ENCODE data around the gene SYVN1. TPM values are rescaled to one million over a fixed set of nuclear protein-coding genes. Genes with fewer than 3 reads are reported as not detected.

Gene SYVN1
- polyA plus RNA-seq, 3 donors, result 3.5 to 81.6 (median 6.4) TPM

DNA sequence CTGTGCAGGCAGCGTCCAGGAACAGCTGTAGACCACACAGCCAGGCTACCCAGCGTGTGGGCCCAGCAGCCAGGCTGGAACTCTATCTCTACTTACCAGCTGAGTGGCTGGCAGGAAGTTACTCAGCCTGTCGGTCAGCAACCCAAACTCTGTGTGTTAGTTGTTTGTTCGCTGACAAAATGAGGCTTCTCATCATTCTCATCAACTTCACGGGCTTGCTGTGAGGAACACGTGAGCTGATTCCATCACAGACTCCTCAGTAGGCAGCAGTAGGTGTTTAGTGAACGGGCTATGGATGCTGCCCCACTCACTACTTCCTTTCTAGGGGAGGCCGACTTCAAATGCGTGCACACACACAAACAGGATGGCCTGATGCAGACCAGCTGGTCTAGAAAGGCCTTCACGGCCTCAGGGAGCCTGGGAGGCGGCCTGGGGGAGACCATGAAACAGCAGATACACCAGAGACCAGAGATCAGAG, 34.9 kb upstream of the SYVN1 start:
- Mint-ChIP-seq H3K36me3 (no peaks in the 10 kb centered on the region), H3K27ac (peak overlapping the region; percentile 0 to 89 (median 66)), H3K27me3 (ENCODE audit: low read depth in 3 of 3) (peaks cover 1 to 8% (median 2%) of the 10 kb centered on the region in 3 donors), H3K4me1 (peaks cover 11% of the 10 kb centered on the region), H3K9me3 (no peaks in the 10 kb centered on the region), H3K4me3 (no peak overlapping the region)
- no peak for TF ChIP-seq CTCF (IDR thresholded peaks at IDR 0.05)
- intact Hi-C loops (cut with micrococcal nuclease), result no loop called here
- Histone ChIP-seq H3K9ac (ENCODE audit: insufficient read depth, low read length, poor library complexity, severe bottlenecking) (peak overlapping the region; percentile 13), H3K4me3 (replicated peaks in 1 of 3; ENCODE audit: low read depth in 2 of 3, low read length in 3 of 3) (no peak overlapping the region), H3K79me2 (ENCODE audit: insufficient read depth, low read length) (no peaks in the 10 kb centered on the region), H4K20me1 (ENCODE audit: insufficient read depth, low read length) (no peaks in the 10 kb centered on the region), H3K27ac (ENCODE audit: low read depth in 1 of 2, low read length in 2 of 2) (no peak overlapping the region), H3K36me3 (replicated peaks in 1 of 2; ENCODE audit: control insufficient read depth in 1 of 2, insufficient read depth in 2 of 2, low read length in 2 of 2) (no peaks in the 10 kb centered on the region), H3K9me3 (replicated peaks in 1 of 2; ENCODE audit: control insufficient read depth in 1 of 2, insufficient read depth in 1 of 2, low read length in 2 of 2) (no peaks in the 10 kb centered on the region), H3K27me3 (ENCODE audit: control insufficient read depth in 2 of 2, insufficient read depth in 2 of 2, low read length in 2 of 2) (no peaks in the 10 kb centered on the region), H3K4me2 (replicated peaks; ENCODE audit: extremely low read depth, low read length, poor library complexity, severe bottlenecking) (no peak overlapping the region), H2AFZ (ENCODE audit: insufficient read depth, low read depth, low read length, poor library complexity, severe bottlenecking) (peak overlapping the region; percentile 93), H3K4me1 (ENCODE audit: control insufficient read depth in 1 of 2, insufficient read depth in 2 of 2, low read length in 2 of 2) (peaks cover 5 to 6% of the 10 kb centered on the region in 2 donors)
- no peak for DNase-seq
- 13% methylated on average over 3 of the region's 11 CpGs for whole genome bisulfite sequencing (ENCODE audit: insufficient coverage)

DNA sequence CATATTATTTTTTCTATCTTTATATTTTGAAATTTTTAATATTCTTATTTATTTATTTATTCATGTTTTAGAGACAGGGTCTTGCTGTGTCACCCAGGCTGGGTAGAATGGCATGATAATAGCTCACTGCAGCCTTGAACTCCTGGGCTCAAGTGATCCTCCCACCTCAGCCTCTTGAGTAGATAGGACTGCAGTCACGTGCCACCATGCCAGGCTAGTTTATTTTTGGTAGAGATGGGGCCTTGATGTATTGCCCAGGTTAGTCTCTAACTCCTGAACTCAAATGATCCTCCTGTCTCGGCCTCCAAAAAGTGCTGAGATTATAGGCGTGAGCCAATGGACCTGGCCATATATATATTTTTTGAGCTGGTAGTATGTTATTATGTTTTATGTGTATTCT, 33.3 kb upstream of the SYVN1 start:
- no peak overlapping the region for H3K4me2 ChIP-seq (replicated peaks; ENCODE audit: extremely low read depth, low read length, poor library complexity, severe bottlenecking)
- H2AFZ ChIP-seq (ENCODE audit: insufficient read depth, low read depth, low read length, poor library complexity, severe bottlenecking), result no peak overlapping the region
- Mint-ChIP-seq H3K27me3 (ENCODE audit: low read depth in 3 of 3) (peaks cover 1 to 8% (median 2%) of the 10 kb centered on the region in 3 donors), H3K36me3 (no peaks in the 10 kb centered on the region), H3K4me3 (no peak overlapping the region), H3K4me1 (peaks cover 11% of the 10 kb centered on the region), H3K9me3 (no peaks in the 10 kb centered on the region), H3K27ac (no peak overlapping the region)
- no peak overlapping the region for H3K4me3 ChIP-seq (replicated peaks in 1 of 3; ENCODE audit: low read depth in 2 of 3, low read length in 3 of 3)
- WGBS (ENCODE audit: insufficient coverage), result no CpG with 5 or more reads among the region's 3 CpGs
- no peak for TF ChIP-seq CTCF (IDR thresholded peaks at IDR 0.05)
- H3K9me3 ChIP-seq (replicated peaks in 1 of 2; ENCODE audit: control insufficient read depth in 1 of 2, insufficient read depth in 1 of 2, low read length in 2 of 2), result no peaks in the 10 kb centered on the region
- H4K20me1 ChIP-seq (ENCODE audit: insufficient read depth, low read length), result no peaks in the 10 kb centered on the region
- DNase-seq, result no peak
- no peaks in the 10 kb centered on the region for H3K79me2 ChIP-seq (ENCODE audit: insufficient read depth, low read length)
- no peaks in the 10 kb centered on the region for H3K36me3 ChIP-seq (replicated peaks in 1 of 2; ENCODE audit: control insufficient read depth in 1 of 2, insufficient read depth in 2 of 2, low read length in 2 of 2)
- intact Hi-C loops (cut with micrococcal nuclease), result no loop called here
- H3K4me1 ChIP-seq (ENCODE audit: control insufficient read depth in 1 of 2, insufficient read depth in 2 of 2, low read length in 2 of 2), result peaks cover 5 to 6% of the 10 kb centered on the region in 2 donors
- H3K9ac ChIP-seq (ENCODE audit: insufficient read depth, low read length, poor library complexity, severe bottlenecking), result no peak overlapping the region
- H3K27me3 ChIP-seq (ENCODE audit: control insufficient read depth in 2 of 2, insufficient read depth in 2 of 2, low read length in 2 of 2), result no peaks in the 10 kb centered on the region
- no peak overlapping the region for H3K27ac ChIP-seq (ENCODE audit: low read depth in 1 of 2, low read length in 2 of 2)
